SK-N-SH (cell line): ENCODE measurements around the gene FCHSD2. TPM values are rescaled to one million over a fixed set of nuclear protein-coding genes. Genes with fewer than 3 reads are reported as not detected.

ENCODE experiments used
- CTCF ChIA-PET: fragments of 300-600, 350-600 bp; formaldehyde crosslinking; extraction: SDS; loops from one replicate; lab custom pipeline; 2021; lab: Yijun Ruan, JAX
- POLR2A ChIA-PET: fragments of 350-600 bp; sonication (Branson Sonifier 250); formaldehyde crosslinking; extraction: SDS; loops from one replicate; lab custom pipeline; 2020; ENCODE audit warnings: antibody characterized with exemption, inconsistent platforms; lab: Yijun Ruan, JAX
- DNase-seq: peaks from one replicate; pipeline ENCODE4 v3.0.0; 2012
- H2AFZ ChIP-seq: fragments of 200-600 bp; sonication (generic); 2 replicates; pipeline ENCODE4 v1.8.1; 2016; ENCODE audit warnings: antibody characterized with exemption, mild to moderate bottlenecking, low read depth
- H3F3A ChIP-seq: fragments of 200-600 bp; sonication (generic); replicated peaks from 2 replicates; pipeline ENCODE3; 2016; ENCODE audit warnings: antibody characterized with exemption, mild to moderate bottlenecking; ENCODE audit not compliant: insufficient read depth
- H3K27ac ChIP-seq, 2 experiments: fragments of 200-500 bp in 1 of 2; fragments of 200-600 bp in 1 of 2; sonication (Bioruptor generic) in 1 of 2; sonication (generic), shearing (Covaris generic) in 1 of 2; 2 replicates each; pipeline versions ENCODE4 v1.5.1 to v1.6.1; 2014 to 2016; ENCODE audit warnings: low read depth in 2 of 2, inconsistent platforms in 1 of 2, low read length in 1 of 2, mild to moderate bottlenecking in 1 of 2, mixed read lengths in 1 of 2
- H3K27me3 ChIP-seq: fragments of 200-600 bp; sonication (generic), shearing (Covaris generic); 2 replicates; pipeline ENCODE4 v1.6.1; 2016; ENCODE audit warnings: mixed run types; ENCODE audit not compliant: insufficient read depth
- H3K36me3 ChIP-seq, 2 experiments: fragments of 200-500 bp in 1 of 2; fragments of 200-600 bp in 1 of 2; sonication (Bioruptor generic) in 1 of 2; sonication (generic) in 1 of 2; replicated peaks in 1 of 2; 2 replicates each; pipeline versions ENCODE3 to v1.5.1; 2014 to 2016; ENCODE audit warnings: low read length in 1 of 2, mild to moderate bottlenecking in 1 of 2; ENCODE audit not compliant: insufficient read depth in 2 of 2, control insufficient read depth in 1 of 2
- H3K4me1 ChIP-seq, 2 experiments: fragments of 200-500 bp in 1 of 2; fragments of 200-600 bp in 1 of 2; sonication (Bioruptor generic) in 1 of 2; sonication (generic), shearing (Covaris generic) in 1 of 2; 2 replicates each; pipeline versions ENCODE4 v1.5.1 to v1.6.1; 2014 to 2016; ENCODE audit warnings: low read depth in 1 of 2, low read length in 1 of 2, mixed run types in 1 of 2; ENCODE audit not compliant: insufficient read depth in 2 of 2, control insufficient read depth in 1 of 2
- H3K4me2 ChIP-seq: fragments of 200-600 bp; sonication (generic), shearing (Covaris generic); 2 replicates; pipeline ENCODE4 v1.6.1; 2017; ENCODE audit warnings: mixed run types
- H3K4me3 ChIP-seq, 2 experiments: fragments of 200-500 bp in 1 of 2; fragments of 200-600 bp in 1 of 2; sonication (Bioruptor generic) in 1 of 2; sonication (generic), shearing (Covaris generic) in 1 of 2; 2 replicates each; pipeline versions ENCODE4 v1.5.1 to v1.8.1; 2014 to 2016; ENCODE audit warnings: low read depth in 2 of 2, inconsistent platforms in 1 of 2, low read length in 1 of 2, mild to moderate bottlenecking in 1 of 2, mixed read lengths in 1 of 2, moderate library complexity in 1 of 2
- H3K79me2 ChIP-seq: fragments of 200-600 bp; sonication (generic); 2 replicates; pipeline ENCODE4 v1.8.1; 2017; ENCODE audit warnings: mild to moderate bottlenecking; ENCODE audit not compliant: insufficient read depth
- H3K9ac ChIP-seq: fragments of 200-600 bp; sonication (generic); 2 replicates; pipeline ENCODE4 v1.6.1; 2017; ENCODE audit warnings: mixed run types
- H3K9me2 ChIP-seq: fragments of 200-600 bp; sonication (generic); 2 replicates; pipeline ENCODE4 v1.6.1; 2017; ENCODE audit warnings: mixed run types
- H3K9me3 ChIP-seq: fragments of 200-600 bp; sonication (generic); 2 replicates; pipeline ENCODE4 v1.6.1; 2017; ENCODE audit warnings: mixed run types, mild to moderate bottlenecking, moderate library complexity
- H4K20me1 ChIP-seq: fragments of 200-600 bp; sonication (generic); 2 replicates; pipeline ENCODE4 v1.6.1; 2017; ENCODE audit warnings: mild to moderate bottlenecking, mixed run types; ENCODE audit not compliant: insufficient read depth
- CHD2 ChIP-seq: fragments of 150-350 bp; IDR thresholded peaks from 2 replicates; pipeline ENCODE4 v1.6.1; 2018; ENCODE audit warnings: low read length; ENCODE audit not compliant: partially characterized antibody
- FOSL2 ChIP-seq: IDR thresholded peaks from 2 replicates; pipeline ENCODE4 v1.4.0; 2012; ENCODE audit warnings: low read depth, mild to moderate bottlenecking, moderate library complexity, borderline replicate concordance
- FOXJ3 ChIP-seq: sonication (generic); formaldehyde crosslinking; IDR thresholded peaks from 2 replicates; pipeline ENCODE4 v1.5.1; 2020; ENCODE audit warnings: mild to moderate bottlenecking, missing genetic modification reagents
- IRF3 ChIP-seq: fragments of 150-350 bp; IDR thresholded peaks from 2 replicates; pipeline ENCODE4 v1.6.1; 2016; ENCODE audit warnings: mild to moderate bottlenecking, low read depth, low read length
- MXI1 ChIP-seq: IDR thresholded peaks from 2 replicates; pipeline ENCODE4 v1.6.1; 2012; ENCODE audit warnings: mild to moderate bottlenecking, low read depth, low read length, improper control_type of control experiment
- REST ChIP-seq: IDR thresholded peaks from 2 replicates; pipeline ENCODE4 v1.6.1; 2012; ENCODE audit warnings: mild to moderate bottlenecking, low read depth, low read length, moderate library complexity
- RFX5 ChIP-seq: IDR thresholded peaks from 2 replicates; pipeline ENCODE4 v1.6.1; 2012; ENCODE audit warnings: mild to moderate bottlenecking, improper control_type of control experiment, low read length
- TAF1 ChIP-seq: IDR thresholded peaks from 2 replicates; pipeline ENCODE4 v1.6.1; 2012; ENCODE audit warnings: low read depth, mild to moderate bottlenecking, low read length, moderate library complexity, borderline replicate concordance
- TCF12 ChIP-seq: IDR thresholded peaks from 2 replicates; pipeline ENCODE4 v1.4.0; 2012
- YY1 ChIP-seq: IDR thresholded peaks from 2 replicates; pipeline ENCODE4 v1.4.0; 2012; ENCODE audit warnings: low read depth, mild to moderate bottlenecking
- ZBTB33 ChIP-seq: IDR thresholded peaks from 2 replicates; pipeline ENCODE4 v1.4.0; 2012; ENCODE audit warnings: low read depth, borderline replicate concordance
- WGBS: methylation state at CpG from one replicate; pipeline ENCODE4 v1.1.6; 2017; ENCODE audit warnings: low lambda C conversion rate; 5-methylcytosine and 5-hydroxymethylcytosine counted together
- polyA plus RNA-seq, 3 experiments: library from polyadenylated mRNA; depleted of rRNA; stranded (reverse); fragments of >200 nt; gene quantifications; 2 replicates each; pipeline ENCODE4 v1.2.3, GENCODE V29; 2012

The FCHSD2 gene
- polyA plus RNA-seq, 1 of the 3 experiments (the other 2 are of a cell fraction): 10.4 TPM

GRCh38 chr11:72971192-72971967 is 170.7 kb downstream of the FCHSD2 start (continued):
- TF ChIP-seq REST (no peak), FOSL2 (no peak)
- TF ChIP-seq, all 33 proteins: peak for 0

GRCh38 chr11:72970557-72971118 is 171.5 kb downstream of the FCHSD2 start:
- no peak overlapping the region for H2AFZ ChIP-seq
- H3K9me2 ChIP-seq: no peaks in the 10 kb centered on the region
- peaks cover 25% of the 10 kb centered on the region for H3F3A ChIP-seq
- DNase-seq: no peak
- H3K9me3 ChIP-seq: no peaks in the 10 kb centered on the region
- no peaks in the 10 kb centered on the region for H3K27me3 ChIP-seq
- H3K4me2 ChIP-seq: peak overlapping the region; percentile 9; the same call in 1 of the 2 replicates
- H3K4me3 ChIP-seq: no peak overlapping the region
- ChIA-PET POLR2A (no interaction called here), CTCF (no interaction called here)
- H3K4me1 ChIP-seq: peaks cover 0 to 24% of the 10 kb centered on the region in 2 experiments; a peak in 2 of 4 replicates
- H3K9ac ChIP-seq: no peak overlapping the region
- no peaks in the 10 kb centered on the region; the same call in 1 of the 2 replicates for H4K20me1 ChIP-seq
- H3K27ac ChIP-seq: peak overlapping the region in 1 of 2 experiments; percentile 61; a peak in 2 of 4 replicates
- WGBS: 90% methylated on average over 6 of the region's 6 CpGs
- no peaks in the 10 kb centered on the region for H3K79me2 ChIP-seq
- peaks cover 3 to 4% of the 10 kb centered on the region in 2 experiments for H3K36me3 ChIP-seq
- no peak for TF ChIP-seq CHD2
- TF ChIP-seq, all 33 proteins: peak for 0

GRCh38 chr11:72969894-72970335 is 172.2 kb downstream of the FCHSD2 start:
- Histone ChIP-seq H3K36me3 (peaks cover 3 to 8% of the 10 kb centered on the region in 2 experiments), H2AFZ (no peak overlapping the region), H3F3A (peaks cover 18% of the 10 kb centered on the region), H3K4me2 (peak overlapping the region; percentile 9; the same call in 1 of the 2 replicates), H3K27me3 (no peaks in the 10 kb centered on the region), H3K4me3 (no peak overlapping the region), H4K20me1 (no peaks in the 10 kb centered on the region), H3K27ac (peak overlapping the region in 1 of 2 experiments; percentile 61; a peak in 2 of 4 replicates), H3K4me1 (peaks cover 0 to 24% of the 10 kb centered on the region in 2 experiments; a peak in 2 of 4 replicates), H3K9me2 (no peaks in the 10 kb centered on the region), H3K9me3 (no peaks in the 10 kb centered on the region), H3K9ac (no peak overlapping the region), H3K79me2 (no peaks in the 10 kb centered on the region)
- ChIA-PET POLR2A (no interaction called here), CTCF (no interaction called here)
- no peak for DNase-seq
- TF ChIP-seq TAF1: no peak
- TF ChIP-seq REST: no peak
- no peak for TF ChIP-seq FOXJ3 (CRISPR knock-in tag)
- peak; percentile 41; the same call in 1 of the 2 replicates for TF ChIP-seq ZBTB33
- TF ChIP-seq IRF3: no peak
- TF ChIP-seq RFX5: no peak
- TF ChIP-seq YY1: no peak
- TF ChIP-seq CHD2: no peak
- TF ChIP-seq MXI1: no peak
- TF ChIP-seq TCF12: peak; percentile 68
